ENCODE results near the gene CIB2.

Gene CIB2

DNA sequence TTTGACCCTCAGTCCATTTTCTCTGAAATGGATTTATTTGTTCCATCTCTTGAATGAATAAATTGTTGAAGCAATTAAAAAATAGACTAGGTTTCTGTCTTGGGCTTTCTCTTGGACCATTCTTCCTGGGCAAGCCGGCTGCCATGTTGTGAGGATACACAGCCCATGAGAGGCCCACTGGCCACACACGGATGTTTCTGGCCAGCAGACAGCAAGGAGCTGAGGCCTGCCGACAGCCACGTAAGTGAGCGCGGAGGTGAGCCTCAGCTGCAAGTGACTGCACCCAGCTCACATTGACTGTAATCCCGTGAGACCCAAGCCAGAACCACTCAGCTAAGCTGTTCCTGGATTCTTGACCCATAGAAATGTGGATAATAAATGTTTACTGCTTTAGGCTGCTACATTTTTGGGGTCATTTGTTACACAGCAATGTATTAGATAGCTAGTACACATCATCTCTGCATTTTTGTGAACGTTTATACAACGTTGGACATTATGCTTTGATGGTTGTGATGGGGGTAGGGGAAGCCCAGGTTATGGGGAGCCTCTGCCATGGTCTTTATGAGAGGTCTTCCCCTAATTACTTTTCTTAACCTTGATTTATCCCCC lies 40.7 kb upstream of the CIB2 start:
- no peak for DNase-seq (ENCODE audit: low spot score)
- TF ChIP-seq, protein P1, sequence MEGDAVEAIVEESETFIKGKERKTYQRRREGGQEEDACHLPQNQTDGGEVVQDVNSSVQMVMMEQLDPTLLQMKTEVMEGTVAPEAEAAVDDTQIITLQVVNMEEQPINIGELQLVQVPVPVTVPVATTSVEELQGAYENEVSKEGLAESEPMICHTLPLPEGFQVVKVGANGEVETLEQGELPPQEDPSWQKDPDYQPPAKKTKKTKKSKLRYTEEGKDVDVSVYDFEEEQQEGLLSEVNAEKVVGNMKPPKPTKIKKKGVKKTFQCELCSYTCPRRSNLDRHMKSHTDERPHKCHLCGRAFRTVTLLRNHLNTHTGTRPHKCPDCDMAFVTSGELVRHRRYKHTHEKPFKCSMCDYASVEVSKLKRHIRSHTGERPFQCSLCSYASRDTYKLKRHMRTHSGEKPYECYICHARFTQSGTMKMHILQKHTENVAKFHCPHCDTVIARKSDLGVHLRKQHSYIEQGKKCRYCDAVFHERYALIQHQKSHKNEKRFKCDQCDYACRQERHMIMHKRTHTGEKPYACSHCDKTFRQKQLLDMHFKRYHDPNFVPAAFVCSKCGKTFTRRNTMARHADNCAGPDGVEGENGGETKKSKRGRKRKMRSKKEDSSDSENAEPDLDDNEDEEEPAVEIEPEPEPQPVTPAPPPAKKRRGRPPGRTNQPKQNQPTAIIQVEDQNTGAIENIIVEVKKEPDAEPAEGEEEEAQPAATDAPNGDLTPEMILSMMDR (IDR thresholded peaks at IDR 0.05) = no peak
- no peak overlapping the region for H3K27ac ChIP-seq
- H3K4me3 ChIP-seq = no peak overlapping the region

DNA sequence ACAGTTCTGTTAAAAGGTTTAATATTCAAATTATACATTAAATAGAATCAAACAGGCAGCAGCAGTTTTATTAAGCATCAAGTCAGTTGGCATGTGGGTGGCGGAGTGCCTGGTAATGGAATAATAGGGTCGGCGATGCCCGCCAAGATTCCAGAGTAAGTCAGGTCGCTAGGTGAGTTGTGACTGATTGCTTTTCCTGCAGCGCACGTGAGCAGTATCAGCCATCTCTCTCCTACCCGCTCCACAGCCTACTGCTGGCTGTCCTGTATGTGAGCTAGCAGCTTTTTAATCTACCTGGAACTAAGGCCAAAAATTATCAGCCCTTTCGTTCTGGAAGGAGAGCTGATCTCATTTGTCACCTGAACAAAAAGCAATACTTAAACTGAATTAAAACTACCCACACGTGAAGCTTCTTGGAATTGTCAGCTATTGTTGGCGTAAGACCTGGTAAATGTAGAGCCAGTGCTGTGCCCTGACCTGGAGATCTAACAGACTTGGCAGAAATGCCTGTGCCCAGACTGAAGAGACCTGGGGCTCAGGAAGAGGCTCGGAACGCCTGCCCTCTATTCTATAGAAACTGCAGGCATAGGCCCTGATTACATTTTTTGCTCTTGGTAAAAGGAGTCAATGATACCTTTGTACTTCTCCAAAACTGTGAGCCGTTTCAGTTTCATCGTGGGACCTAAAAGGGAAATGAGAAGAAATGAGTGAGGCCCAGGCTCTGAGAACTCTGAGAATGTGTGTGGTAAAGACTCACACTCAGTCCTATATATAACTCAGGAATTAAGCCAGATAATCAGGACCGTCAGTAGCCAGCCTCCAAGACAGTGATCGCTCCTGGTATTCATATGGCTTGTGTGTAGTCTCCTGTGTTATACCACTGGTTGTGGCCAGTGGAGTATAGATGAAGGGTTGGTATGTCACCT lies 39.9 kb upstream of the CIB2 start:
- TF ChIP-seq, protein P1 (IDR thresholded peaks at IDR 0.05) = no peak
- Histone ChIP-seq H3K4me3 (no peak overlapping the region), H3K27ac (no peak overlapping the region)
- no peak for DNase-seq (ENCODE audit: low spot score)

DNA sequence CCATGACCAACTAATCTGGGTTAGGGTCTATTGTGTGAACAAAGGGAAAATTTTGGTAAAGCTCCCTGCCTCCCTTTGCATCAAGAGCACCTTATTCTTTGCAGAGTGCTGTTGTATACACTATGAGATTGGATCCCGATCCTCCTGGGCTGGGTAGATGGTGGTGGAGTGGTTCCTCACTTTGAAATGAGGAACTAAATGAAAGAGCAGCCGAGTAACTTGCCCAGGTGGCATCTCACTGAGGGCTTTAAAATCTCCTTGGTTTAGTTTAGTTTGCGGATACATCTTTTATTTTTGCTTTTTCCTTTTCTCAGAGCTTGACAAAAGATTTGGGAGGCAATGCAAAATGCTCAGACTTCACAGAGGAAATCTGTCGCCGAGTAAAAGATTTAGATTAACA lies 37.4 kb upstream of the CIB2 start:
- no peak overlapping the region for H3K4me3 ChIP-seq
- TF ChIP-seq, protein P1 (IDR thresholded peaks at IDR 0.05) = no peak
- no peak overlapping the region for H3K27ac ChIP-seq

DNA sequence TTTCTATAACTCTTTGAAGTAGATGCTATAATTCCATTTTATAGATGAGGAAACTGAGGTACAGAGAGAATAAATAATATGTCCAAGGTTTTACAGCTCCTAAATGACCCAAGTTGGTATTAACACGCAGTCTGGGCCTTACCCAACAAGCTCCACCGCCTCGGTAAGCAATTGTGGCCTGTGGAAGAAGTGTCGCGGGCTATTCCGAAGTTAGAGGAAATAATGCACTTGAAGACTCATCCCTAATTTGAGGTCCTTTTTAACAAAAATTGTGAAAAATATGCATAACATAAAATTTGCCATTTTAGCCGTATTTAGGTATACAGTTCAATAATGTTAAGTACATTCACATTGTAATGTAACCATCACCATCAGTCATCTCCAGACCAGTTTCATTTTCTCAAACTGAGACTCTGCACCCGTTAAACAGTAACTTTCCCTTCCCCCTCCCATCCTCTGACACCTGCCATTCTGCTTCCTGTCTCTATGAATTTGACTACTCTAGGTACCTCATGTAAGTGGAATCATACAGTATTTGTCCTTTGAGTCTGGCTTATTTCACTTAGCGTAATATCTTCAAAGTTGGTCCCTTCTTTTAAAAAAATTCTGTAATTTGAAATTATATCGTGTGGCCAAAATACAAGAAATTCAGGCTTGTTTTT lies 36.1 kb upstream of the CIB2 start:
- DNase-seq (ENCODE audit: low spot score) = no peak
- no peak overlapping the region for H3K4me3 ChIP-seq
- TF ChIP-seq, protein P1 (IDR thresholded peaks at IDR 0.05) = no peak

More for the DNA sequence above, 37.4 kb upstream of the CIB2 start:
- DNase-seq (ENCODE audit: low spot score) = no peak

DNA sequence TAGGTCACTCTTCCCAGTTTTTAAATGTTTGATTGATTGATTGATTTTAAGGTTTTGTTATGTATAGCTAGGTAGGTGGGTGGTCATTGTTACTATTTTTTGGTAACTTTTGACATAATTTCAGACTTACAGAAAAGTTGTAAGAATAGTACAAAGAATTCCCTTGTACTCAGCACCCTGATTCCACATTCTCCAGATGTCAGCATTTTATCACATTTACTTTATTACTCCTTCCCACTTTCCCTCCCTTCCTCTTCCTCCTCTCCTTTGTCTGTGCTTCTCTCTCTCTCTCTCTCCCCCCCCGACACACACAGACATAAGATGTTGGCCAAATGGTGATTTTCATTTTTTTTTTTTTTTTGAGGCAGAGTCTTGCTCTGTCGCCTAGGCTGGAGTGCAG lies 32.8 kb upstream of the CIB2 start:
- TF ChIP-seq, protein P1 (IDR thresholded peaks at IDR 0.05) = no peak
- Histone ChIP-seq H3K4me3 (no peak overlapping the region), H3K27ac (no peak overlapping the region)
- no peak for DNase-seq (ENCODE audit: low spot score)

More for the DNA sequence above, 36.1 kb upstream of the CIB2 start:
- H3K27ac ChIP-seq = no peak overlapping the region

DNA sequence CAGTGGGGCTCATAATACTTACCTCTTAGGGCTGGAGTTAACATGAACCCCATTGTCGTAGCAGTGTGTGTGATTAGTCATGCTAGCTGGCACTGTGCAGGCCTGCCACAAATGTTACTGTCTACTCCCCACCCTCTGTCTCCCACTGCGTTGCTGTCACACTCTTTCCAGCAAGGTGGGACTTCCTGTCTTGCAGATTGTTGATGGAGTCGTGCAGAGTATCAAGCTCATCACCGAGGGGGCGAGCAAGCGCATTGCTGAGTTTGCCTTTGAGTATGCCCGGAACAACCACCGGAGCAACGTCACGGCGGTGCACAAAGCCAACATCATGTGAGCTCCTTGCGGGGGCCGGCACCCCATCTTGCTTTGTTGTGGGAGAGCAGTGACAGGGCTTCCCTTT lies 30.8 kb upstream of the CIB2 start:
- DNase-seq (ENCODE audit: low spot score) = no peak
- TF ChIP-seq, protein P1 (IDR thresholded peaks at IDR 0.05) = no peak
- Histone ChIP-seq H3K4me3 (no peak overlapping the region), H3K27ac (no peak overlapping the region)

All from coronary artery (tissue), 2 donors.